B cell (primary cell): ENCODE measurements around the gene C12orf54. TPM values are rescaled to one million over a fixed set of nuclear protein-coding genes. Genes with fewer than 3 reads are reported as not detected.
"Not testable (repeated sequence)": the region's sequence is repeated elsewhere in the genome, so short reads cannot be mapped to it uniquely, and the experiment has no call there.

Source experiments
- ATAC-seq: fragments of 200-7000 bp; cut with Tn5 transposase; one replicate; pipeline ENCODE4 v1.10.0; 2021; ENCODE audit warnings: low read depth, mild to moderate bottlenecking, moderate number of reproducible peaks, moderate library complexity
- CTCF ChIA-PET: fragments of 350-600 bp; sonication (Branson Sonifier 250); formaldehyde crosslinking; loops from one replicate; lab custom pipeline; 2021; ENCODE audit warnings: antibody characterized with exemption, inconsistent platforms; lab: Charles Lee
- POLR2A ChIA-PET: fragments of 350-600 bp; sonication (Branson Sonifier 250); formaldehyde crosslinking; loops from one replicate; lab custom pipeline; 2021; ENCODE audit warnings: antibody characterized with exemption; lab: Charles Lee
- DNase-seq: peaks from one replicate; pipeline ENCODE4 v3.0.0; 2013
- H2AFZ ChIP-seq: 2 replicates; pipeline ENCODE4 v1.6.1; 2012; ENCODE audit warnings: mild to moderate bottlenecking, low read depth, low read length; ENCODE audit not compliant: insufficient read depth, poor library complexity, severe bottlenecking
- H3K27ac ChIP-seq, 2 donors: 1 replicate in 1 of 2; 2 replicates in 1 of 2; pipeline ENCODE4 v1.5.1; 2012 to 2013; ENCODE audit warnings: low read length in 2 of 2, mild to moderate bottlenecking in 2 of 2, moderate library complexity in 1 of 2
- H3K27me3 ChIP-seq, 4 experiments: fragments of 200-600 bp in 1 of 4; sonication (generic) in 1 of 4; replicated peaks in 1 of 4; 1 replicate in 2 of 4; 2 replicates in 2 of 4; pipeline versions ENCODE4 v1.6.1 to v1.7.0; 2013 to 2016; ENCODE audit warnings: low read length in 3 of 4, mild to moderate bottlenecking in 2 of 4, mixed read lengths in 1 of 4, moderate library complexity in 1 of 4; ENCODE audit not compliant: insufficient read depth in 4 of 4, control insufficient read depth in 3 of 4; ENCODE audit errors: control extremely low read depth in 1 of 4
- H3K36me3 ChIP-seq, 2 experiments: replicated peaks in 1 of 2; 1 replicate in 1 of 2; 2 replicates in 1 of 2; pipeline versions ENCODE4 v1.6.1 to v1.7.1; 2013; ENCODE audit warnings: low read length in 1 of 2; ENCODE audit not compliant: insufficient read depth in 2 of 2, control insufficient read depth in 1 of 2; ENCODE audit errors: control extremely low read depth in 1 of 2, extremely low read depth in 1 of 2
- H3K4me1 ChIP-seq, 2 donors: fragments of 200-600 bp in 1 of 2; sonication (generic) in 1 of 2; 1 replicate in 1 of 2; 2 replicates in 1 of 2; pipeline versions ENCODE4 v1.5.1 to v1.6.1; 2013 to 2017; ENCODE audit warnings: low read length in 2 of 2; ENCODE audit not compliant: control insufficient read depth in 2 of 2, insufficient read depth in 2 of 2
- H3K4me2 ChIP-seq: replicated peaks from 2 replicates; pipeline ENCODE3; 2012; ENCODE audit warnings: mild to moderate bottlenecking, low read depth, low read length; ENCODE audit not compliant: poor library complexity, severe bottlenecking
- H3K4me3 ChIP-seq, 5 experiments: fragments of 200-600 bp in 1 of 5; sonication (generic) in 1 of 5; 1 replicate in 3 of 5; 2 replicates in 2 of 5; pipeline versions ENCODE4 v1.5.1 to v1.7.0; 2011 to 2016; ENCODE audit warnings: low read length in 4 of 5, mild to moderate bottlenecking in 4 of 5, low read depth in 2 of 5, control low read depth in 1 of 5, moderate library complexity in 1 of 5; ENCODE audit not compliant: insufficient read depth in 1 of 5; ENCODE audit errors: control extremely low read depth in 1 of 5, extremely low read depth in 1 of 5
- H3K79me2 ChIP-seq: fragments of 200-600 bp; sonication (generic); one replicate; pipeline ENCODE4 v1.6.0; 2016; ENCODE audit warnings: low read length; ENCODE audit not compliant: control insufficient read depth, insufficient read depth
- H3K9ac ChIP-seq: fragments of 200-600 bp; sonication (generic); 2 replicates; pipeline ENCODE4 v1.6.1; 2017; ENCODE audit warnings: mild to moderate bottlenecking, low read length, moderate library complexity
- H3K9me3 ChIP-seq, 3 donors: one replicate each; pipeline versions ENCODE4 v1.6.1 to v1.7.1; 2013; ENCODE audit warnings: low read length in 2 of 3; ENCODE audit not compliant: control insufficient read depth in 2 of 3, insufficient read depth in 1 of 3; ENCODE audit errors: control extremely low read depth in 1 of 3
- H4K20me1 ChIP-seq: 2 replicates; pipeline ENCODE4 v1.6.0; 2012; ENCODE audit warnings: mild to moderate bottlenecking, low read length; ENCODE audit not compliant: insufficient read depth, control insufficient read depth, poor library complexity, severe bottlenecking
- H3K27ac Mint-ChIP-seq: one replicate; pipeline ENCODE4 v1.8.0; 2021; ENCODE audit warnings: mixed read lengths
- H3K27me3 Mint-ChIP-seq: one replicate; pipeline ENCODE4 v1.8.0; 2021; ENCODE audit warnings: mixed read lengths
- H3K4me1 Mint-ChIP-seq: one replicate; pipeline ENCODE4 v1.8.0; 2021; ENCODE audit warnings: mixed read lengths
- H3K4me3 Mint-ChIP-seq: one replicate; pipeline ENCODE4 v1.8.0; 2021; ENCODE audit warnings: mixed read lengths
- H3K9me3 Mint-ChIP-seq: one replicate; pipeline ENCODE4 v1.8.0; 2022; ENCODE audit warnings: mixed read lengths; ENCODE audit not compliant: insufficient read depth
- CTCF ChIP-seq: fragments of 200-600 bp; IDR thresholded peaks from one replicate; pipeline ENCODE4 v1.8.0; 2022; ENCODE audit warnings: antibody characterized with exemption, mild to moderate bottlenecking
- EZH2 ChIP-seq: IDR thresholded peaks from 2 replicates; pipeline ENCODE4 v1.6.1; 2012; ENCODE audit warnings: borderline replicate concordance, low read depth, mild to moderate bottlenecking, moderate library complexity, low read length; ENCODE audit not compliant: insufficient read depth, poor library complexity, severe bottlenecking
- WGBS: methylation state at CpG from one replicate; pipeline ENCODE4 v1.1.5; 2013; ENCODE audit warnings: missing lambda C conversion rate; ENCODE audit not compliant: insufficient coverage; 5-methylcytosine and 5-hydroxymethylcytosine counted together
- intact Hi-C: fragments of 100-400 bp; cut with micrococcal nuclease; formaldehyde crosslinking; loops from one replicate; pipeline ENCODE4 v1.10.0; 2022
- polyA plus RNA-seq: library from polyadenylated mRNA; depleted of rRNA; stranded (reverse); fragments of >200 nt; gene quantifications from 2 replicates; pipeline ENCODE4 v1.2.3, GENCODE V29; 2012
- total RNA-seq, 2 donors: library from RNA; stranded (reverse); fragments of 120-200 nt in 1 of 2; gene quantifications; 1 replicate in 1 of 2; 2 replicates in 1 of 2; pipeline versions ENCODE4 v1.2.3 to v1.2.4, GENCODE V29; 2013 to 2022

Gene C12orf54
- total and polyA plus RNA-seq, 2 donors (not counting 1 experiment from before 2014, with no cell fraction given) = not detected

- Mint-ChIP-seq H3K4me1 (no peaks in the 10 kb centered on the region), H3K27ac (no peak overlapping the region), H3K4me3 (no peak overlapping the region), H3K9me3 (no peaks in the 10 kb centered on the region), H3K27me3 (peaks cover 27% of the 10 kb centered on the region)
- TF ChIP-seq EZH2 (no peak), CTCF (no peak)
- Histone ChIP-seq H3K4me1 (no peaks in the 10 kb centered on the region), H3K4me2 (no peak overlapping the region), H4K20me1 (no peaks in the 10 kb centered on the region), H3K27me3 (peaks cover 0 to 7% (median 2%) of the 10 kb centered on the region in 4 experiments), H2AFZ (no peak overlapping the region), H3K9ac (no peak overlapping the region), H3K4me3 (no peak overlapping the region), H3K79me2 (no peaks in the 10 kb centered on the region), H3K27ac (no peak overlapping the region), H3K9me3 (no peaks in the 10 kb centered on the region), H3K36me3 (no peaks in the 10 kb centered on the region)
- ChIA-PET CTCF (no interaction called here), POLR2A (no interaction called here)
- DNase-seq = no peak
- ATAC-seq = no peak
- intact Hi-C loops = no loop called here
- WGBS = 77% methylated on average over 5 of the region's 5 CpGs
Measured at GRCh38 chr12:48486679-48487078, 4.4 kb downstream of the C12orf54 start.

- no peak overlapping the region for H3K27ac ChIP-seq
- no peaks in the 10 kb centered on the region for H3K79me2 ChIP-seq
- Mint-ChIP-seq H3K27ac (no peak overlapping the region), H3K4me3 (no peak overlapping the region), H3K27me3 (peaks cover 32% of the 10 kb centered on the region), H3K9me3 (no peaks in the 10 kb centered on the region), H3K4me1 (no peaks in the 10 kb centered on the region)
- no peaks in the 10 kb centered on the region for H4K20me1 ChIP-seq
- no peak overlapping the region for H3K9ac ChIP-seq
- no peaks in the 10 kb centered on the region for H3K4me1 ChIP-seq
- H3K27me3 ChIP-seq = peaks cover 0 to 7% (median 4%) of the 10 kb centered on the region in 4 experiments
- no peak for TF ChIP-seq CTCF
- TF ChIP-seq EZH2 = no peak
- intact Hi-C loops = no loop called here
- H3K36me3 ChIP-seq = no peaks in the 10 kb centered on the region
- H3K4me3 ChIP-seq = no peak overlapping the region
- ChIA-PET POLR2A (no interaction called here), CTCF (no interaction called here)
- ATAC-seq = no peak
- no peak overlapping the region for H3K4me2 ChIP-seq
- no peak for DNase-seq
- WGBS = 57% methylated on average over 1 of the region's 2 CpGs
- H2AFZ ChIP-seq = no peak overlapping the region
- no peaks in the 10 kb centered on the region for H3K9me3 ChIP-seq
Measured at GRCh38 chr12:48489012-48489411, 6.7 kb downstream of the C12orf54 start.

GRCh38 chr12:48489456-48489855, 7.2 kb downstream of the C12orf54 start:
- CTCF ChIA-PET, ATAC-seq, intact Hi-C loops, H3K9me3 Mint-ChIP-seq, H3K4me3 Mint-ChIP-seq, H3K27ac ChIP-seq, H3K4me2 ChIP-seq, H3K9ac ChIP-seq, H4K20me1 ChIP-seq, H3K27me3 ChIP-seq, H3K4me1 Mint-ChIP-seq, POLR2A ChIA-PET, H3K27ac Mint-ChIP-seq, DNase-seq, H3K36me3 ChIP-seq, H3K79me2 ChIP-seq, H3K9me3 ChIP-seq, H3K4me1 ChIP-seq, H3K4me3 ChIP-seq, H2AFZ ChIP-seq: not testable (repeated sequence)
- H3K27me3 Mint-ChIP-seq = peaks cover 32% of the 10 kb centered on the region
- 90% methylated on average over 6 of the region's 7 CpGs for WGBS
